Spleen (tissue), 11 donors: ENCODE measurements around the gene CLEC11A. TPM values are rescaled to one million over a fixed set of nuclear protein-coding genes. Genes with fewer than 3 reads are reported as not detected.
"Not testable (repeated sequence)": the region's sequence is repeated elsewhere in the genome, so short reads cannot be mapped to it uniquely, and the experiment has no call there.

ENCODE experiments used
- DNase-seq: peaks from one replicate; pipeline ENCODE4 v3.0.0-alpha.2; 2020
- H3K27ac ChIP-seq, 8 donors: fragments of 200-600 bp; sonication (generic) in 7 of 8; 1 replicate in 4 of 8; 2 replicates in 4 of 8; pipeline versions ENCODE4 v1.5.0 to v1.8.0; 2016 to 2021; ENCODE audit warnings: inconsistent platforms in 4 of 8, mild to moderate bottlenecking in 4 of 8, moderate library complexity in 1 of 8
- H3K27me3 ChIP-seq, 7 donors: fragments of 200-600 bp; sonication (generic) in 6 of 7; replicated peaks in 1 of 7; 1 replicate in 4 of 7; 2 replicates in 3 of 7; pipeline versions ENCODE4 v1.5.0 to v1.8.0; 2016 to 2021; ENCODE audit warnings: inconsistent platforms in 3 of 7, mild to moderate bottlenecking in 1 of 7
- H3K36me3 ChIP-seq, 6 donors: fragments of 200-600 bp; sonication (generic) in 5 of 6; 1 replicate in 4 of 6; 2 replicates in 2 of 6; pipeline versions ENCODE4 v1.5.0 to v1.8.0; 2016 to 2021; ENCODE audit warnings: inconsistent platforms in 2 of 6
- H3K4me1 ChIP-seq, 6 donors: fragments of 200-600 bp; sonication (generic) in 5 of 6; 1 replicate in 3 of 6; 2 replicates in 3 of 6; pipeline versions ENCODE4 v1.5.0 to v1.8.0; 2016 to 2021; ENCODE audit warnings: inconsistent platforms in 3 of 6
- H3K4me3 ChIP-seq, 8 donors: fragments of 200-600 bp; sonication (generic) in 7 of 8; 1 replicate in 4 of 8; 2 replicates in 4 of 8; pipeline versions ENCODE4 v1.5.0 to v1.8.0; 2016 to 2021; ENCODE audit warnings: inconsistent platforms in 4 of 8, mild to moderate bottlenecking in 4 of 8, moderate library complexity in 2 of 8
- H3K9me3 ChIP-seq, 8 donors: fragments of 200-600 bp; sonication (generic) in 7 of 8; 1 replicate in 4 of 8; 2 replicates in 4 of 8; pipeline versions ENCODE4 v1.5.0 to v1.8.0; 2016 to 2021; ENCODE audit warnings: inconsistent platforms in 4 of 8
- CTCF ChIP-seq, 11 experiments: fragments of 200-600 bp in 7 of 11; fragments of 450-650 bp in 4 of 11; sonication (generic) in 4 of 11; IDR thresholded peaks in 8 of 11; conservative IDR thresholded peaks in 3 of 11; 1 replicate in 7 of 11; 2 replicates in 4 of 11; pipeline versions ENCODE4 v1.4.0 to v1.8.0; 2016 to 2021; ENCODE audit warnings: antibody characterized with exemption in 11 of 11, inconsistent platforms in 4 of 11, mild to moderate bottlenecking in 1 of 11
- POLR2A ChIP-seq, 3 donors: fragments of 450-650 bp; IDR thresholded peaks; one replicate each; pipeline ENCODE4 v1.5.1; 2017; ENCODE audit warnings: antibody characterized with exemption in 3 of 3, mild to moderate bottlenecking in 1 of 3
- POLR2AphosphoS5 ChIP-seq, 3 donors: sonication (generic); formaldehyde crosslinking; IDR thresholded peaks; one replicate each; pipeline ENCODE4 v1.5.1; 2017; ENCODE audit warnings: antibody characterized with exemption in 3 of 3
- WGBS, 5 donors: extraction: QIAGEN DNeasy Blood & Tissue Kit in 3 of 5; methylation state at CpG; one replicate each; pipeline versions ENCODE4 v1.1.5 to v1.1.7; 2013 to 2018; 5-methylcytosine and 5-hydroxymethylcytosine counted together
- intact Hi-C: fragments of 100-400 bp; cut with DNase I; formaldehyde crosslinking; loops from one replicate; pipeline ENCODE4 v1.15.0; 2023; ENCODE audit warnings: low total_unique reads
- polyA plus RNA-seq, 3 donors: library from polyadenylated mRNA; stranded (reverse); fragments of 200-250 nt; gene quantifications; one replicate each; pipeline ENCODE4 v1.2.1, GENCODE V29; 2013
- total RNA-seq, 7 donors: library from RNA; depleted of rRNA in 3 of 7; stranded (reverse); fragments of >200 nt in 3 of 7; fragmentation: NEBNext Ultra II Directional in 4 of 7; extraction: Animal tissue kit (Norgen Biotek cat#: 25700) in 4 of 7; gene quantifications; one replicate each; pipeline versions ENCODE4 v1.1.0 to v1.2.1, GENCODE V29; 2016 to 2021
- donor health status: healthy with polysubstance abuse.
- donor health status: DM: no; HTN: no; CAD: no; lungs with moderate emphysema.
- donor health status: DM: no; HTN: no; CAD: no.
- donor health status: Bipolar disorder and iron deficiency.
- donor health status: healthy.
- donor health status: DM: no; HTN: no; CAD: no.
- donor health status: DM: yes; HTN: yes; CAD: no.

The CLEC11A gene
- total and polyA plus RNA-seq, 10 donors = 6.2 to 10.7 (median 8.9) TPM

- intact Hi-C loops = no loop called here
- H3K9me3 ChIP-seq = peaks cover 0 to 21% (median 10%) of the 10 kb centered on the region in 8 donors
- H3K4me1 ChIP-seq = no peaks in the 10 kb centered on the region
- no peak for DNase-seq
- peaks cover 0 to 78% (median 13%) of the 10 kb centered on the region in 7 donors for H3K27me3 ChIP-seq
- 37 to 67% (median 50%) methylated on average over 2 of the region's 2 CpGs for WGBS, 5 donors
- H3K4me3 ChIP-seq = no peak overlapping the region
- TF ChIP-seq CTCF (IDR thresholded peaks at IDR 0.05 in 8 of 11, conservative IDR thresholded peaks at IDR 0.05 in 3 of 11) (no peak), POLR2A (IDR thresholded peaks at IDR 0.05) (no peak), POLR2AphosphoS5 (IDR thresholded peaks at IDR 0.05) (no peak)
- H3K36me3 ChIP-seq = no peaks in the 10 kb centered on the region
- no peak overlapping the region for H3K27ac ChIP-seq
Observed at GRCh38 chr19:50772476-50772875, 49.3 kb downstream of the CLEC11A start.

GRCh38 chr19:50772912-50773311, 49.7 kb downstream of the CLEC11A start:
- peaks cover 0 to 79% (median 17%) of the 10 kb centered on the region in 7 donors for H3K27me3 ChIP-seq
- intact Hi-C loops, H3K4me1 ChIP-seq, H3K4me3 ChIP-seq, H3K27ac ChIP-seq, DNase-seq, H3K36me3 ChIP-seq: not testable (repeated sequence)
- 71 to 89% (median 83%) methylated on average over 3 of the region's 3 CpGs for WGBS, 5 donors
- H3K9me3 ChIP-seq = peaks cover 0 to 22% (median 10%) of the 10 kb centered on the region in 8 donors

GRCh38 chr19:50773454-50773853, 50.3 kb downstream of the CLEC11A start:
- WGBS, 5 donors = 57 to 71% (median 61%) methylated on average over 7 of the region's 7 CpGs
- H3K36me3 ChIP-seq, DNase-seq, H3K4me1 ChIP-seq, intact Hi-C loops, H3K4me3 ChIP-seq, H3K27ac ChIP-seq: not testable (repeated sequence)
- H3K9me3 ChIP-seq = peaks cover 0 to 22% (median 10%) of the 10 kb centered on the region in 8 donors
- peaks cover 0 to 82% (median 23%) of the 10 kb centered on the region in 7 donors for H3K27me3 ChIP-seq

Other genes with a start within 250 kb of the CLEC11A start
- gene EMC10, start 246.9 kb upstream of the CLEC11A start, total RNA-seq = 10 to 100 TPM; 53.0 to 72.6 (median 62.5) TPM
- 10 to 100 TPM; 31.0 to 61.1 (median 50.5) TPM for gene EMC10, start 246.9 kb upstream of the CLEC11A start, polyA plus RNA-seq
- gene GARIN5A, start 246.5 kb upstream of the CLEC11A start, total RNA-seq = under 1 TPM in 1 of 7 donors, not detected in 6; 0.61 TPM
- gene GARIN5A, start 246.5 kb upstream of the CLEC11A start, polyA plus RNA-seq = 1 to 10 TPM in 1 of 3 donors, under 1 TPM in 2; 0.42 to 1.4 (median 0.48) TPM
- 10 to 100 TPM; 21.4 to 32.1 (median 29.0) TPM for gene JOSD2, start 212.2 kb upstream of the CLEC11A start, total RNA-seq
- 10 to 100 TPM; 39.2 to 54.3 (median 42.4) TPM for gene JOSD2, start 212.2 kb upstream of the CLEC11A start, polyA plus RNA-seq
- not detected for gene ASPDH, start 209.5 kb upstream of the CLEC11A start, total RNA-seq
- not detected for gene ASPDH, start 209.5 kb upstream of the CLEC11A start, polyA plus RNA-seq
- 1 to 10 TPM in 4 of 7 donors, under 1 TPM in 3; 0.20 to 2.3 (median 1.0) TPM for gene LRRC4B, start 154.9 kb upstream of the CLEC11A start, total RNA-seq
- gene LRRC4B, start 154.9 kb upstream of the CLEC11A start, polyA plus RNA-seq = 1 to 10 TPM in 1 of 3 donors, under 1 TPM in 2; 0.30 to 1.0 (median 0.90) TPM
- gene SYT3, start 83.5 kb upstream of the CLEC11A start, total RNA-seq = under 1 TPM in 3 of 7 donors, not detected in 4; 0.28 to 0.51 (median 0.32) TPM
- under 1 TPM; 0.02 to 0.20 (median 0.06) TPM for gene SYT3, start 83.5 kb upstream of the CLEC11A start, polyA plus RNA-seq
- gene C19orf81, start 73.9 kb upstream of the CLEC11A start, total RNA-seq = not detected
- gene C19orf81, start 73.9 kb upstream of the CLEC11A start, polyA plus RNA-seq = not detected
- 1 to 10 TPM in 2 of 7 donors, under 1 TPM in 4, not detected in 1; 0.14 to 1.8 (median 0.61) TPM for gene SHANK1, start 3.6 kb upstream of the CLEC11A start, total RNA-seq
- gene SHANK1, start 3.6 kb upstream of the CLEC11A start, polyA plus RNA-seq = under 1 TPM in 2 of 3 donors, not detected in 1; 0.07 to 0.32 TPM
- not detected for gene GPR32, start 47.1 kb downstream of the CLEC11A start, total RNA-seq
- gene GPR32, start 47.1 kb downstream of the CLEC11A start, polyA plus RNA-seq = not detected
- not detected for gene ACP4, start 67.1 kb downstream of the CLEC11A start, total RNA-seq
- gene ACP4, start 67.1 kb downstream of the CLEC11A start, polyA plus RNA-seq = not detected
- 10 to 100 TPM in 4 of 7 donors, 1 to 10 TPM in 3; 1.3 to 28.6 (median 10.7) TPM for gene KLK1, start 100.4 kb downstream of the CLEC11A start, total RNA-seq
- 10 to 100 TPM; 16.3 to 56.5 (median 54.5) TPM for gene KLK1, start 100.4 kb downstream of the CLEC11A start, polyA plus RNA-seq
- gene KLK15, start 110.2 kb downstream of the CLEC11A start, total RNA-seq = not detected
- gene KLK15, start 110.2 kb downstream of the CLEC11A start, polyA plus RNA-seq = under 1 TPM in 2 of 3 donors, not detected in 1; 0.07 to 0.13 TPM
- not detected for gene KLK3, start 131.6 kb downstream of the CLEC11A start, total RNA-seq
- under 1 TPM in 1 of 3 donors, not detected in 2; 0.03 TPM for gene KLK3, start 131.6 kb downstream of the CLEC11A start, polyA plus RNA-seq
- 1 to 10 TPM in 1 of 7 donors, under 1 TPM in 1, not detected in 5; 0.37 to 1.2 TPM for gene KLK2, start 150.1 kb downstream of the CLEC11A start, total RNA-seq
- under 1 TPM; 0.65 to 0.86 (median 0.65) TPM for gene KLK2, start 150.1 kb downstream of the CLEC11A start, polyA plus RNA-seq
- not detected for gene KLK4, start 188.0 kb downstream of the CLEC11A start, total RNA-seq
- gene KLK4, start 188.0 kb downstream of the CLEC11A start, polyA plus RNA-seq = under 1 TPM; 0.19 to 0.26 (median 0.20) TPM
- under 1 TPM in 1 of 7 donors, not detected in 6; 0.79 TPM for gene KLK5, start 229.7 kb downstream of the CLEC11A start, total RNA-seq
- under 1 TPM in 1 of 3 donors, not detected in 2; 0.13 TPM for gene KLK5, start 229.7 kb downstream of the CLEC11A start, polyA plus RNA-seq
- 1 to 10 TPM in 5 of 7 donors, under 1 TPM in 1, not detected in 1; 0.79 to 9.5 (median 3.0) TPM for gene KLK6, start 246.2 kb downstream of the CLEC11A start, total RNA-seq
- 1 to 10 TPM in 1 of 3 donors, under 1 TPM in 2; 0.43 to 5.8 (median 0.80) TPM for gene KLK6, start 246.2 kb downstream of the CLEC11A start, polyA plus RNA-seq